GM10266 (cell line): ENCODE data around the gene KLRD1.
"Not testable (repeated sequence)": the region's sequence is repeated elsewhere in the genome, so short reads cannot be mapped to it uniquely, and the experiment has no call there.

Experiments
- DNase-seq: peaks from one replicate; pipeline ENCODE4 v3.0.0; 2012; ENCODE audit errors: extremely low spot score
- CTCF ChIP-seq: IDR thresholded peaks from 2 replicates; pipeline ENCODE4 v1.5.1; 2012; ENCODE audit warnings: mild to moderate bottlenecking, low read depth; ENCODE audit not compliant: control insufficient read depth, insufficient read depth; ENCODE audit errors: missing control alignments

Gene KLRD1

GRCh38 chr12:10365696-10366405, 58.2 kb downstream of the KLRD1 start:
- no peak for TF ChIP-seq CTCF
- no peak for DNase-seq

GRCh38 chr12:10366875-10367274, 59.2 kb downstream of the KLRD1 start:
- no peak for DNase-seq
- TF ChIP-seq CTCF = no peak

- not testable (repeated sequence) for DNase-seq
Measured at GRCh38 chr12:10367714-10368113, 60.0 kb downstream of the KLRD1 start.

- no peak for TF ChIP-seq CTCF
- DNase-seq = no peak
Measured at GRCh38 chr12:10368206-10369171, 60.8 kb downstream of the KLRD1 start.

GRCh38 chr12:10369557-10370415, 62.1 kb downstream of the KLRD1 start:
- no peak for TF ChIP-seq CTCF
- no peak for DNase-seq

- DNase-seq = not testable (repeated sequence)
Measured at GRCh38 chr12:10371893-10372535, 64.3 kb downstream of the KLRD1 start.

- no peak for TF ChIP-seq CTCF
- no peak for DNase-seq
Measured at GRCh38 chr12:10372559-10372958, 64.9 kb downstream of the KLRD1 start.
